DMS 273 (cell line): ENCODE data around the gene COL11A2.

Experiments used
- DNase-seq: peaks from one replicate; lab custom pipeline; 2025; ENCODE audit not compliant: unreplicated experiment; lab: John Stamatoyannopoulos, UW

The COL11A2 gene

DNA sequence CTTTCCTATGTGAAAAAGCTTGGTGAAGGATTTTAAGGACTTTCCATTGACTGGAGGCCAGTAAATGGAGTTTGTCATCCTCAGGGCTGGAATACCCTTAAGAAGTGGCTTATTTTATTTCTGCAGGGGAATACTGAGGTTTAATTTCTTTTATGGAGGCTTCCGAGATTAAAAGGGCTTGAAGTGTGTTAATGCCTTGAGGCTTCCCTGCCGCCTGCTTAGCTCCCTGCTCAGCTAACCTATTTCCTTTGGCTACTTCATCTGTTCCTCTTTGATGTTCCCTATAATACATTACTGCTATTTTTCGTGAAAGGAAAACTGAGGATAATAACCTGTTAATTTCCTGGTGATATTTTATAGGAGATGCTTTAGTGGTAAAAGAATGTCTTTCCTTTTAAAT, 72.3 kb downstream of the COL11A2 start:
- DNase-seq, result no peak

DNA sequence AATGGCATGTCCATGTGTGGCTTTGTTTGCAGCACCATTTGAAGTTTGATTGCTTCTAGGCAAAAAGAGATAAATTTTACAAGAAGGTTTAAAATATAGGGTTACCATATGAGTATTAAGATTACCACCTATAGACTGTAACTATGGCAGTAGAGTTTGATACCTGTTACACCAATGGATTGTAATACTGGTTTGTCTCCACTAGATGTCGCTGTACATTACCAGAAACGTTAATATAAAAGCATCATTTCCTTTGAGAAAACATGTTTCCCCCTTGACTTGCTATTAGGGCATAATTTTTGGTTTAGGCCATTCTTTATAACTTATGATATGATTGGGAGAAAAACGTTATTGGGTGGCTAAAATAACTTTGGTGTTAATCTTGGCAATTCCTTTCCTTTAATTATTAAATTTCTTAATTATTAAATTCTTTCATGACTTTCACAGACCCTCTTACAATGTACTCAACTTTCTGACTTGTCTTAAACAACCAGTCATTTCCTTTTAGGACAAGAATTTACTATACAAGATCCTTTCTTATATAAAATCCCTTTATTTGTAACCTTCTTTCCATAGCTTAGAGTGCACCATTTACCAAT, 73.6 kb downstream of the COL11A2 start:
- peak; percentile 76 for DNase-seq

DNA sequence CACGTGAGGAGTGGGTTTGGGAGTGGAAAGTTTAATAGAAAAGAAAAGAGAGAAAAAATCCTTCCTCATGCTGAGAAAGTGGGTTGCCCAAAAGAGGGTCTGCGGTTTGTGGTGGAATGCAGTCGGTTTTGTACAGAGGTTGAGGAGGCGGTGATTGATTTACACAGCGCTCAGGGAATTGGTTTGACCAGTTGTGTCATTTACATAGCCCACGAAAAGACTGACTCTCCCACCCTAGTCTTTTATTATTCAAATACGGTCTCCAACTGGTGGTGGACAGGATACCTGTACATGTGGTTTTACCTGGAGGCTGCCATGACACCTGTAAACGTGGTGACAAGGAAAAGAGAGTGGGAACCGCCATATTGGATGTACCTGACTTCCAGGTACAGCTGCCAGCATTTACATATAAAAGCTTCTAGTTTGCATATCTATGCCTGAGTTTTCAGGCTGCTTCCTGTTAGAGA, 74.4 kb downstream of the COL11A2 start:
- DNase-seq, result no peak

DNA sequence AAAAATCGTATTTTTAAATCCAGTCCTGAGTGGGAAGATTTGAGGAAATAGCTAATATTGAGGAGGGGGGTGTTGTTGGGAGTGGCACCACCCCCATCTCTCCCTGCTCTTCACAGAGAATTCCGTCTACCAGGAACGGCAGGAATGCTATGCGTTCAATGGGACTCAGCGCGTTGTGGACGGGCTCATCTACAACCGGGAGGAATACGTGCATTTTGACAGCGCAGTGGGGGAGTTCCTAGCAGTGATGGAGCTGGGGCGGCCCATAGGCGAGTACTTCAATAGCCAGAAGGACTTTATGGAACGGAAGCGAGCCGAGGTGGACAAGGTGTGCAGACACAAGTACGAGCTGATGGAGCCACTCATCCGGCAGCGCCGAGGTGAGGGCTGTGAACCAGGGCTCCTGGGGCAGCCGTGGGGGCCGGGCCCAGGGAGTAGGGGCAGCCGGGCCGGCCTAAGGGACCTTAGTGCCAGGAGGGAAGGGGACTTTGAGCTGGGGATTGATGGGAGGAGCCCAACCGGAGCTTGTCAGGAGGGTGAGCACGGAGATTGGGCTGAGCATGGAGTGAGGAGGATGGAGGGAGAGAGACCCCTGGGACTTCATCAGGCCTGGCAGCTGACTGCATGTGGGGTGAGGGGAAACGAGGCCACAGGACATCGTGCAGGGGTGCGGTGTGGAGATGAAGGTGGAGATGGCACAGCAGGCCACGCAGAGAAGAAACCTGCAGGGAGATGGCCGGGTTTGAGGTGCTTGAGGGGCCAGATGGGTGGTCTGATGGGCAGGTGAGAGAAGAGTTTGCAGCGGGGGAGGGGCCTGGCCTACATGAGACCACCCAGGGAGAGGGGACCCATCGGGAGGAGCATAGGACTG, 75.2 kb downstream of the COL11A2 start:
- DNase-seq, result peak; percentile 36

DNA sequence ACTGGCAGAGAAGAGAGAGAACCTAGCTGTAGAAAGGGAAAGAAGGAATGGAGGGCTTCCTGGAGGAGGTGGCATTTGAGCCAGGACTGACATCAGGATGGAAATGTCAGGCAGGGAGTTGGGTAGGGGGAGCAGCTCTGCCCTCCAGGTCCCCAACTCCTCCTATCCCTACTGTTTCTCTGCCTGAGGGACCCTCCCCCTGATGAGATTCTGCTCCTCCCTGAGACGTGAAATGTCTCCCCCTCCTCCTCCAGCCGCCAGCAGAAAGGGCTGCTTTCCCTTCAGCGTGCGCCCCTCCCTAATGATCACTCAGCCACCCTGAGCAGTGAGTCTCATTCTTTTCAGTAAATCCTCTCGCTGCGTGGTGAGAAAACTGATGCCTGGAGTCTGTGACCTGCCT, 75.8 kb downstream of the COL11A2 start:
- no peak for DNase-seq

DNA sequence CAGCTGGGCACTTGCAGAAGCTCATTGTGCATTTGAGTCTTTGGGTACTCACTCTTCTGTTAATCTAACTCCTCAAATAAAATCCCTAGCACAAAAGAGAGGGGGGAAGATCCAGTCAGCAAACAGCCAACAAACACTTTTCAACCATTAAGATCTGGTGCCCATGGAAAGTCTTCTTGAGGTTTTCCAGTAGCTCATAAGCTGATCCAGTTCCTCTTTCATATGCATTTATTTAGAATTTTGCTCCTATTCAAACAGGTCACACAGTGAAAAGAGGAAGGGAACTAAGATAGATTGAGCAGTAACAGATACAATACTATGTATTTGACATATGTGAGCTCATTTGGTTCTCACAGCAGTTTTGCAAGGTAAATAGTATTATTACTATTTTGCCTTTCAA, 77.9 kb downstream of the COL11A2 start:
- no peak for DNase-seq

DNA sequence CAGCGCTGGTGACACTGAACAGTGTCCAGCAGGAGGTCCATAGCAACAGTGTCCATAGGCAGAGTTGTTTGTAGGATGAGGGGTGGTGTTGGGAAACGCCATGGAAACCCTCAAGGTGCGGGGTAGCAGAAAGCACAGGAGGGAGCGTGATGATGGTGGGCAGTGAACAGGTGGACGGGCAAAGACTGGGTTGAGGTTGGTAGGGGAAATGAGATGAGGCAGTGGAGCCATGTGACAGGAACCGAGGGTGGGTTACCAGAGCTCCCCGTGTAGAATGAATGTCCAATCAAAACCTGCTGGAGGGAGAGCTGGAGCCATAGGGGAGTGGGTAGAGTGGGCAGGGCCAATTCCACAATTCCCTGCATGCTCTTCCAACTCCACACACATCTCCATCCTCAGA, 78.5 kb downstream of the COL11A2 start:
- DNase-seq, result no peak
